Activated CD4-positive, alpha-beta T cell treated with anti-CD3 and anti-CD28 coated beads, Interleukin-2, amount 10 ng/mL, durations not matched to agents 7 days and 5 days (primary cell): ENCODE results near the gene TMEM247. TPM values are rescaled to one million over a fixed set of nuclear protein-coding genes. Genes with fewer than 3 reads are reported as not detected.

Experiments used
- CTCF ChIA-PET: fragments of 350-600 bp; sonication (Branson Sonifier 250); formaldehyde crosslinking; loops from one replicate; lab custom pipeline; 2021; ENCODE audit warnings: antibody characterized with exemption; lab: Charles Lee
- POLR2A ChIA-PET: fragments of 350-600 bp; sonication (Branson Sonifier 250); formaldehyde crosslinking; loops from one replicate; lab custom pipeline; 2021; ENCODE audit warnings: antibody characterized with exemption; lab: Charles Lee
- DNase-seq: peaks from one replicate; pipeline ENCODE4 v3.0.0-alpha.2; 2020
- H3K27ac Mint-ChIP-seq: one replicate; pipeline ENCODE4 v1.8.0; 2021; ENCODE audit warnings: mild to moderate bottlenecking, moderate library complexity, mixed read lengths
- H3K27me3 Mint-ChIP-seq: one replicate; pipeline ENCODE4 v1.8.0; 2021; ENCODE audit warnings: mixed read lengths
- H3K36me3 Mint-ChIP-seq: one replicate; pipeline ENCODE4 v1.8.0; 2021; ENCODE audit warnings: low read depth, mixed read lengths
- H3K4me1 Mint-ChIP-seq: one replicate; pipeline ENCODE4 v1.8.0; 2021; ENCODE audit warnings: mixed read lengths
- H3K4me3 Mint-ChIP-seq: one replicate; pipeline ENCODE4 v1.8.0; 2021; ENCODE audit warnings: mild to moderate bottlenecking, moderate library complexity, mixed read lengths
- H3K9me3 Mint-ChIP-seq: one replicate; pipeline ENCODE4 v1.8.0; 2021; ENCODE audit warnings: mixed read lengths
- total RNA-seq, 2 experiments: library from RNA; stranded (reverse); gene quantifications; one replicate each; pipeline ENCODE4 v1.2.3, GENCODE V29; 2021

TMEM247 gene
- total RNA-seq, 2 experiments from 2014 or later: not detected

GRCh38 chr2:46494596-46494995, 15.2 kb downstream of the TMEM247 start:
- CTCF ChIA-PET: interaction anchor here (1.0 to 1.1 kb wide), 2 partner anchors 16 to 50 kb away, joined by 3 read pairs; no protein-coding TSS in a partner anchor

GRCh38 chr2:46495231-46496030, 16.1 kb downstream of the TMEM247 start:
- no peak overlapping the region for H3K4me3 Mint-ChIP-seq
- CTCF ChIA-PET: interaction anchor here (1.0 kb wide), 1 partner anchor 14 kb away, joined by 3 read pairs; no protein-coding TSS in a partner anchor
- H3K27me3 Mint-ChIP-seq: peaks cover 18% of the 10 kb centered on the region

More at GRCh38 chr2:46494596-46494995, 15.2 kb downstream of the TMEM247 start:
- H3K4me1 Mint-ChIP-seq: peaks cover 4% of the 10 kb centered on the region
- H3K4me3 Mint-ChIP-seq: no peak overlapping the region
- H3K27me3 Mint-ChIP-seq: peaks cover 16% of the 10 kb centered on the region
- no peaks in the 10 kb centered on the region for H3K9me3 Mint-ChIP-seq
- no peak for DNase-seq
- H3K27ac Mint-ChIP-seq: no peak overlapping the region
- POLR2A ChIA-PET: no interaction called here
- H3K36me3 Mint-ChIP-seq: no peaks in the 10 kb centered on the region

GRCh38 chr2:46497766-46498165, 18.4 kb downstream of the TMEM247 start:
- peaks cover 12% of the 10 kb centered on the region for H3K4me1 Mint-ChIP-seq
- ChIA-PET POLR2A (no interaction called here), CTCF (interaction anchor here (1.0 to 1.1 kb wide), 2 partner anchors 42 to 249 kb away, joined by 3 read pairs; no protein-coding TSS in a partner anchor)
- no peak overlapping the region for H3K27ac Mint-ChIP-seq
- H3K4me3 Mint-ChIP-seq: no peak overlapping the region
- peaks cover 18% of the 10 kb centered on the region for H3K27me3 Mint-ChIP-seq
- no peaks in the 10 kb centered on the region for H3K36me3 Mint-ChIP-seq
- H3K9me3 Mint-ChIP-seq: no peaks in the 10 kb centered on the region
- no peak for DNase-seq

More at GRCh38 chr2:46495231-46496030, 16.1 kb downstream of the TMEM247 start:
- H3K36me3 Mint-ChIP-seq: no peaks in the 10 kb centered on the region
- no peaks in the 10 kb centered on the region for H3K9me3 Mint-ChIP-seq
- H3K27ac Mint-ChIP-seq: no peak overlapping the region
- DNase-seq: no peak
- POLR2A ChIA-PET: no interaction called here
- peaks cover 12% of the 10 kb centered on the region for H3K4me1 Mint-ChIP-seq

GRCh38 chr2:46498681-46499080, 19.3 kb downstream of the TMEM247 start:
- Mint-ChIP-seq H3K27me3 (peaks cover 18% of the 10 kb centered on the region), H3K27ac (no peak overlapping the region), H3K4me3 (peak overlapping the region; percentile 82), H3K36me3 (no peaks in the 10 kb centered on the region), H3K9me3 (no peaks in the 10 kb centered on the region), H3K4me1 (peaks cover 12% of the 10 kb centered on the region)
- ChIA-PET CTCF (no interaction called here), POLR2A (no interaction called here)
- DNase-seq: no peak

GRCh38 chr2:46499392-46499785, 20.0 kb downstream of the TMEM247 start:
- peak overlapping the region; percentile 82 for H3K4me3 Mint-ChIP-seq
- CTCF ChIA-PET: no interaction called here
- POLR2A ChIA-PET: no interaction called here
- H3K9me3 Mint-ChIP-seq: no peaks in the 10 kb centered on the region
- DNase-seq: no peak
- H3K4me1 Mint-ChIP-seq: peaks cover 12% of the 10 kb centered on the region
- H3K36me3 Mint-ChIP-seq: no peaks in the 10 kb centered on the region
- peak overlapping the region; percentile 20 for H3K27ac Mint-ChIP-seq
- H3K27me3 Mint-ChIP-seq: peaks cover 18% of the 10 kb centered on the region

DNA sequence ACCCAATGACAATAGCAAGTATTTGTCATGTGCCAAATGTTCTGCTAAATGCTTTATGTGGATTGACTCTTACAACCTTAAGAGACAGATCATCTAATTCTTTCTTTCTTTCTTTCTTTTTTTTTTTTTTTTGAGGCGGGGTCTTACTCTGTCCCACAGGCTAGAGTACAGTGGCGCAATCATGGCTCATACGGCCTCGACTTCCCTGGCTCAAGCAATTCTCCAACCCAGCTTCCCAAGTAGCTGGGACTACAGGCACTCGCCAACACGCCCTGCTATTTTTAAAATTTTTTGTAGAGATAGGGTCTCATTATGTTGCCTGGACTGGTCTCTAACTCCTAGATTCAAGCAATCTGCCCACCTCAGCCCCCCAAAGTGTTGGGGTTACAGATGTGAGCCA, 21.4 kb downstream of the TMEM247 start:
- ChIA-PET POLR2A (no interaction called here), CTCF (interaction anchor here (0.6 kb wide), 1 partner anchor 112 kb away, joined by 4 read pairs; no protein-coding TSS in a partner anchor)
- no peak overlapping the region for H3K27ac Mint-ChIP-seq
- no peak overlapping the region for H3K4me3 Mint-ChIP-seq
- peaks cover 18% of the 10 kb centered on the region for H3K27me3 Mint-ChIP-seq
- no peaks in the 10 kb centered on the region for H3K36me3 Mint-ChIP-seq
- no peaks in the 10 kb centered on the region for H3K9me3 Mint-ChIP-seq
- no peak for DNase-seq
- H3K4me1 Mint-ChIP-seq: peaks cover 12% of the 10 kb centered on the region

DNA sequence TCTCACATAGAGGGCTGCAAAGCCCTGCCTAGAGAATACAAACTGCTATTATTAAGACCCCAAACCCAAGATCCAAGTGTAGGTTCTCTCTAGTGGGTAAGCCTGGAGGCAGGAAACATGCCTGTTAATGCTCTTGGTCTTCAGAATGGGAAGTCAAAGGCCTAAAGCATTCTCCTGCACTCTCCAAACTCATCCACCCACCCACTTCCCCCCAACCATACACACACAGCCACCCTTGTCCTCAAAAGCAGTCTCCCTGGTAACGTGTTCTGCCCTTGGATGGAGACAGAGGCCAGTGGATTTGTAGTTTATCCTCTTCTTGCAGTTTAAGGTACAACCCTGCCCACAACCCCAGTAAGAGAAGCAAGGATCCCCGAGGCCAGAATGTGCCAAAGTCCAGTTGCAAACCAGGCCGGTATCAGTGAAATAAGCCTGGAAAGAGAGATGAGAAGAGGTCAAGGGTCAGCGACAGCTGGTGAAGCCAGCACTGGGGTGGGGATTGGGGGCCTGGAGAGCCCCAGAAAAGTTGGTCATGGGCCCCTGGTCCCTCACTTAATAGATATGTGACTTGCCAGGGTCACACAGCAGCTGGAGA, 23.0 kb downstream of the TMEM247 start:
- CTCF ChIA-PET: interaction anchor here (0.7 kb wide), 1 partner anchor 38 kb away, joined by 3 read pairs; no protein-coding TSS in a partner anchor
- POLR2A ChIA-PET: no interaction called here
- H3K4me3 Mint-ChIP-seq: no peak overlapping the region
- DNase-seq: no peak
- no peaks in the 10 kb centered on the region for H3K9me3 Mint-ChIP-seq
- no peak overlapping the region for H3K27ac Mint-ChIP-seq
- H3K4me1 Mint-ChIP-seq: peaks cover 14% of the 10 kb centered on the region
- no peaks in the 10 kb centered on the region for H3K36me3 Mint-ChIP-seq
- peaks cover 18% of the 10 kb centered on the region for H3K27me3 Mint-ChIP-seq

GRCh38 chr2:46503686-46504085, 24.3 kb downstream of the TMEM247 start:
- ChIA-PET CTCF (no interaction called here), POLR2A (no interaction called here)
- Mint-ChIP-seq H3K27ac (no peak overlapping the region), H3K9me3 (no peaks in the 10 kb centered on the region), H3K27me3 (peaks cover 7% of the 10 kb centered on the region), H3K36me3 (no peaks in the 10 kb centered on the region), H3K4me1 (peaks cover 15% of the 10 kb centered on the region), H3K4me3 (no peak overlapping the region)
- DNase-seq: no peak

DNA sequence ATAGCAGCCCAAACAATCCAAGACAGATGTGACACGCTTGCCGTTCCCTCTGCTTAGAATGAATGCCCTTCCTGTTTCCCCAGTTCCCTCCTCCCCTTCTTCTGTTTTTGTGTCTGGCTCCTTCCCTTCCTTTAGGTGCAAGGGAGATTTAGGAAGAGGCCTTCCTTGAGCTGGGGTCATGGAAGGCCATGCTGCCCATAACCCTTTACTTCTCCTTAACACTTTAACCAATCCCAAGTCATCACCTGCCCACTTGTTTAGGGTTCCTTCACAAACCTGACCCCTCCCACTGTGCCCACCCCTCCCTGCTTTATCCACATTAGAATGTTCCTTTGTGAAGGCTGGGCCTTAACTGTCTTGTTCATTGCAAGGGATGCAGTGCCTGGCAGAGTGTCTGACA, 24.9 kb downstream of the TMEM247 start:
- Mint-ChIP-seq H3K27ac (no peak overlapping the region), H3K9me3 (no peaks in the 10 kb centered on the region), H3K27me3 (peaks cover 4% of the 10 kb centered on the region), H3K4me3 (no peak overlapping the region), H3K36me3 (no peaks in the 10 kb centered on the region), H3K4me1 (peaks cover 14% of the 10 kb centered on the region)
- ChIA-PET POLR2A (no interaction called here), CTCF (no interaction called here)
- no peak for DNase-seq

DNA sequence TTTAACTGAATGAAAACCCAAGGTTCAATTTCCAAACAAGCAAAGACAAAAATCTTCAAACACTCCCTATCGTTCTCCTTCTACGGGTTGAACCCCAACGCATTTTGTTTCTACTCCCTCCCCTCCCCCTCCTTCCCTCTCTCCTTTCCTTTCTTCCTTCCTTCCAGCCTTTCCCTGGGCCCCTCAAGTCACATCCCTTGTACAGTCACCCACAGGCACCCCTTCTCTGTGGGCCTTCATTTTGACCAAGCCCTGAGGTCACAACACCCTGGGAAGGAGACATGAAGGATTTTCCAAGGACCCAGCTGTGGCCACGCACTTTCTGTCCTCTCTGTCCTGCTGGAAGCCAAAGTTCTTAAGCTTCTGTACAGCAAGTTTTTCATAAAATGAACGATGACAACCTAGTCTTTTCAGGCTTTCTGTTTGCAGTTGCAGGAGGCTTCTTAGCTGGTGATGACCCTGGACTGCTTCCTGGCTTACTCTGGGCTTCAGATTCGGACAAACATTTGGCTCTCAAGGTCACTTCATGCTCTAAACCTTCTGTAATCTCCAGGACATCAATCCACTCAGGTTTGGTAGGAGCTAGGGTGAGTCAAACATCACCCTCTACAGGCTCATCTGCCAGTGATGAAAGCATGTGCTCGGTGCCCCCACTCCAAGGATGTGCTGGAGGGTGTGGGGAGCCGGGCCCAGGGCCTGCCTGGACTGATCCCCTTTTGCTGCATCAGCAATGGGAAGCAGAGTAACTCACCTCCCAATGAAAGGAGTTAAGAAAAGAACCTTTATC, 25.5 kb downstream of the TMEM247 start:
- CTCF ChIA-PET: interaction anchor here (0.5 kb wide), 1 partner anchor 15 kb away, joined by 3 read pairs; no protein-coding TSS in a partner anchor

GRCh38 chr2:46505472-46505783, 26.1 kb downstream of the TMEM247 start:
- CTCF ChIA-PET: interaction anchor here (0.5 kb wide), 1 partner anchor 15 kb away, joined by 3 read pairs; no protein-coding TSS in a partner anchor
- no peak overlapping the region for H3K27ac Mint-ChIP-seq
- H3K4me1 Mint-ChIP-seq: peaks cover 5% of the 10 kb centered on the region
- POLR2A ChIA-PET: no interaction called here
- H3K4me3 Mint-ChIP-seq: no peak overlapping the region
- no peaks in the 10 kb centered on the region for H3K36me3 Mint-ChIP-seq
- no peaks in the 10 kb centered on the region for H3K9me3 Mint-ChIP-seq
- H3K27me3 Mint-ChIP-seq: no peaks in the 10 kb centered on the region
- DNase-seq: no peak

More for the DNA sequence above, 25.5 kb downstream of the TMEM247 start:
- POLR2A ChIA-PET: no interaction called here
- Mint-ChIP-seq H3K27me3 (no peaks in the 10 kb centered on the region), H3K27ac (no peak overlapping the region), H3K36me3 (no peaks in the 10 kb centered on the region), H3K9me3 (no peaks in the 10 kb centered on the region), H3K4me1 (peaks cover 10% of the 10 kb centered on the region), H3K4me3 (no peak overlapping the region)
- DNase-seq: no peak

GRCh38 chr2:46506131-46506706, 26.9 kb downstream of the TMEM247 start:
- H3K27me3 Mint-ChIP-seq: no peaks in the 10 kb centered on the region
- no peak for DNase-seq
- ChIA-PET CTCF (no interaction called here), POLR2A (interaction anchor here (1.0 kb wide), 1 partner anchor 23 kb away, joined by 3 read pairs; no protein-coding TSS in a partner anchor)
- no peaks in the 10 kb centered on the region for H3K9me3 Mint-ChIP-seq
- H3K36me3 Mint-ChIP-seq: no peaks in the 10 kb centered on the region
- peaks cover 4% of the 10 kb centered on the region for H3K4me1 Mint-ChIP-seq
- H3K4me3 Mint-ChIP-seq: no peak overlapping the region
- no peak overlapping the region for H3K27ac Mint-ChIP-seq
